Amniotic stem cell (primary cell): ENCODE measurements around the gene HIPK1.

Source experiments
- DNase-seq: peaks from one replicate; lab custom pipeline; 2025; lab: John Stamatoyannopoulos, UW

HIPK1 gene

DNA sequence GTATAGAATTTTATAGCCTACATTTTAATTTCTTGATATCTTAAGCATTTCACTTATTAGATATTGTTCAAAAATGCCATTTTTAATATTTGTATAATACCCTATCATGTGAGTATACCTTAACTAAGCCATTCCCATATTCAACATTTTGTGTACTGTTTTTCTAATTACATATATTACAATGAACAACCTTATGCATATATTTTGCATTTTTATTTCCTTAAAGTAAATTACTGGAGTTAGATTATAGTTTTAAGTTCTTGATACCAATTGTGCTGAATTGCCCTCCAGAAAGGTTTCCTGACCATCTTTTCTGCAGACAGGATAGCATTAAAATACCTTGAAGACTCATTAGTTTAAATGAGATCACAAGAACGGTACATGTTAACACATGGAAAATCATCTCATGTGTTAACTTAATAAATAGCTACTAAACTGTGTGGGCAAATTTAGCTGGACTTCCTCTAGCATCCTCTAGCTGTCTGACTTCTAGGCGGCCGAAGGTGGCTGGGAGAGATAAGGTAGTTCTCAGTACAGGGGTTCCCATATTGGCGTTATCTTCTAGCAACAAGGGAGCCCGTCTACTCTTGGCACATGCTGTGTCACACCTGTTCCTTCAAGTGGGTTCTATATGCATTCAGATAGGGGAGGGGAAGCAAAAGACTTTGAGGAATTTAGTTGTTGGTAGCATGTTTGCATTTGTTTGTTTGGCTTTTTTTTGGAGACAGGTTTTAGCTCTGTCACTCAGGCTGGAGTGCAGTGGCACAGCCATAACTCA, 15.0 kb upstream of the HIPK1 start:
- DNase-seq, result no peak

DNA sequence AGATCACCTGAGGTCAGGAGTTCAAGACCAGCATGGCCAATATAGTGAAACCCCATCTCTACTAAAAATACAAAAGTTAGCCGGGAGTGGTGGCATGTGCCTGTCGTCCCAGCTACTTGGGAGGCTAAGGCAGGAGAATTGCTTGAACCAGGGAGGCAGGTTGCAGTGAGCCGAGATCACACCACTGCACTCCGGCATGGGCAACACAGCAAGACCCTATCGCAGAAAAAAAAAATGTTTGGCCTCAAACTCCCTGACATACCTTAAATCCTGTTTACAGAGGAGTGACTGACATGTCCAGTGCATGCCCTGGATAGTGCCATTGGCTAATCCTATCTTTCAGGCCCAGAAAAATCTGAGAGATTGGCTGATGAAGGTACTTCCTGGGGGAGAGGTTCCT, 12.2 kb upstream of the HIPK1 start:
- no peak for DNase-seq

DNA sequence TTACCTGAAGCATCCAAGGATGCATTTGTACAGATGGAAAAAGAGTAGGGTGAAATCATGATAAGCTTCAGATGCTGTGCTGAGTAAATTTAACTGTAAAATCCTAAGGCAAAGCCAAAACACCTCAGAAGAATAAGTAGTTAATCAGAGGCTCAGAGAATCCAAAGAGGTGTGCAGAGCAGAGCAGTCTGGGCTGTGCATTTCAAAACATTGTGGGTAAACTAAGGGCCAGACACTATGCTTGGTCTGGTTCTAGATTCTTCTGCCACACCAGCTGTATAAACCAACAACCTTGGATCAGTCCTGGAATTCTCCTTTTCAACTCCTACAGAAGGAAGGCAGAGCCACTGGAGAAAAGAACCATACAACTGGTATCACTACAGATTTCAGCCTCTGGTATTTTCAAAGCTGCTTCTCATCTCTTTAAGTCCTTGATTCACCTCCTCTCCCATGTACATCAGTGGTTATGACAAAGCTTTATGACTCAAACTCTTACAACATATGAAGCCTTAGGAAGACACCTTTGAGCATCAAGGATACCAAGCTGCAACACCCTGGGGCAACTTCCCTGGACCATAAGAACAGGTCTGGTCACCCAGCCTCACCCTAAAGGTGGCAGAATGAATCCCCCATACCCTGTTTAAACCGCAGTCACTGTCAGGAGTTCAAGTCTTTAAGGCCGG, 11.6 kb upstream of the HIPK1 start:
- no peak for DNase-seq

DNA sequence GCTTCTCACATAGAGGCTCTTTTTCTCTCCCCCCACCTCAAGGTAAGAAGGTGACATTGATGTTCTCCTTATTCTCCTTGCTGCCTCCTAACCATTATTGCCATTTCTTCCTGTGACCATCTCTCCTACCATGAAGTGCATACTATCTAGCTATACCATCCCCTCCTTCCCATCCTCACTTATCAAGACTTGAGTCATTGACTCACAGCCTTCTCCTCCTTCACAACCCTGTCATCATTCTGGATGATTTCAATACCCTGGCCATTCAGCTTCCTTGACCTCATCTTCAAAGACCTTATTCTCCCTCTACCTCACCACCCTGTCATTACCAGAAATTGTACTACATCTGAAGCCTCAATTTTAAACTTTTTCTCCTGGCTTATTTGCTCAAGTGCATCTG, 10.9 kb upstream of the HIPK1 start:
- no peak for DNase-seq

DNA sequence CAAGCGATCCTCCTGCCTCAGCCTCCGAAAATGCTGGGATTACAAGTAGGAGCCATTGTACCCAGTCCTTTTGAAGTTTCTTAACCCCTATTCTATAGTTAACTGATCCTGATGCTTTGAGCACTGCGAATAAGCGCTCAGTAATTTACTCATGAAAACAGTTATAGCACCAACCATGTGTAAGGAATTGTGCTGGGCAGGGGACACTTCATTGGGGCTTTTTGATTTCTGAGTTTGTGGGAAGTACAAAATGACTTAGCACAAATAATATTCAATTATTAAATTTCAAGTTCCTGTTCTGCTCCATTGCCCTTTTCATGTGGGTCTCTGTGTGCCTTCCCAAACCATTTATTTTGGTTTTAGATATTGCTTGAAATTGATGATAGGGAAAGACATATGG, 6.2 kb upstream of the HIPK1 start:
- no peak for DNase-seq

DNA sequence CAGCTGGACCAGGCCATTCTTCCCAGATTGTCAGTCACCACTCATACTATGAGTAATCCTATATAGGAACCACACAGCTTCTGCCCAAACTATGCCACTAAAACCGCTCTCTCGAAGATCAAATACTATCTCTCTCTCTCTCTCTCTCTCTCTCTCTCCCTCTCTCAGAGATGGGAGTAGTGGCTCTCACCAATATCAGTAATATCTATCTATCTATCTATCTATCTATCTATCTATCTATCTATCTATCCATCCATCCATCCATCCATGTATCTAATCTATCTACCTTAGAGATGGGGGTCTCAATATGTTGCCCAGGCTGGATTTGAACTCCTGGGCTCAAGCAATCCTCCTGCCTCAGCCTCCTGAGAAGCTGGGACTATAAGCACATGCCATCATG, 4.7 kb upstream of the HIPK1 start:
- no peak for DNase-seq

DNA sequence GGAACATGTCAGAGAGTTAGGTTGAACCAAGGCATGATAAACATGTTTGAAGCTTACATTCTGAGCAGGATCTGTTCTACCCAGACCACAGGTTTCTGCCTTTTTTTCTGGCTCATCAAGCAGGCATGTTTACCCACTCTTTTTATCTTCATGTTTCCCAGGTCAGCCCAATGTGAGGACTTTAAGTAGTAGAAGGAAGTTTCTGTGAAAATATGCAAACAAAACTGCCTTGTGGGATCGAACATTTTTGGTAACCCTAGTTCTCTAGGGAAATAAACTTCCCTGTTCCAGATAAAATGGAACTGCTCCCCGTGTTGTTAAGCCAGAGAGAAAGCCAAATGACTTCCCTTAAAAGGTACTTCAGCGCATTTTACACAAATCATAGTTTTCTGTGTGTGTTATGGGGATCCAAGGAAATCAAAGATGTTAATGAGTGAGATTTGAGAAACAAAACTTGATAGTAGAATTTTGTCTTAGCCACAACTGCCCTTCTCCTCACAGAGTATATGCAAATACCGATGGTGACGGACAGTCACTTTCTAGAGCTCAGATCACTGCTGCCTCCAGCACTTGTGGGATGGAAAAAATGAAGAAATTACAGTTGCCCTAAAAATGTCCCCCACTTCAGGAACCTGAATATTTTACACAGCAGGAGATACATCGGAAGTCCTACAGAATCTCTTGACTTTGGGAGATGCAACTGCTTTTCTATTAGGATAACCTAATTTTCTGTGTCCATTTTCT, 765 bp upstream of the HIPK1 start:
- no peak for DNase-seq

DNA sequence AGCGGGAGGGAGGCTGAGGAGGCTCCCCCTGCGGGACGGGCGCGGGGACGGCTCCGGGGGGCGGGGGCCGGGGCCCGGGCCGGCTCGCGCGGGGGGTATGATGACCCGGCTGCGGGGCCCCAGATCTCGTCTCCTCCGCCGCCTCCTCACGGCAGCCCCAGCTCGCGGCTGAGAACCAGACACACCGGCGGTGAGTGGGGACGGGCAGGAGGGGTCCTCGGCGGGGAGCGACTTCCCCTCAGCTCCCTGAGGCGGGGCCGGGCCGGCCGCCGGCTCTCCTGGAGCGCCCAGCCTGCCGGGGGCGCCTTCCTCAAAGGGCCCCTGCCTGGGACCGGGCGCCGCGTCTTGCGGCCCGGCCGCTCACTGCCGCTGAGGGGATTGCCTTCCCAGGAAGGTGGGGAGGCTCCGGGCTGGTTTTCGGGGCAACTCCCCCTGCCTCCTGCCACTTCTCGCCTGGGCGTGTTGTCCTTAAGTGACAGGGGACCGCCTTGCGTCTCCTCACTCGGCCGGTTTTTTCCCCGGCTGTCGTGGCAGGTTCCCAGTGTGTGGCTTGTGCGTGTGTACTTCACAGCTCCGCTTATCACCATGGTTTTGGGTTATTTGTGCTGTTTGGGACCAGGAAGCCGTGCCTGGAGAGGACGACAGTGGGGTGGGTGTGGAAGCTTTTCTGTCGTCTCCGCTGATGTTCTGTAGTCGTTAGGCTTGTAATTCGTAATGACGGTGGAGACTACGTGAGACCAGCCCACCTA, 800 bp downstream of the HIPK1 start:
- no peak for DNase-seq

DNA sequence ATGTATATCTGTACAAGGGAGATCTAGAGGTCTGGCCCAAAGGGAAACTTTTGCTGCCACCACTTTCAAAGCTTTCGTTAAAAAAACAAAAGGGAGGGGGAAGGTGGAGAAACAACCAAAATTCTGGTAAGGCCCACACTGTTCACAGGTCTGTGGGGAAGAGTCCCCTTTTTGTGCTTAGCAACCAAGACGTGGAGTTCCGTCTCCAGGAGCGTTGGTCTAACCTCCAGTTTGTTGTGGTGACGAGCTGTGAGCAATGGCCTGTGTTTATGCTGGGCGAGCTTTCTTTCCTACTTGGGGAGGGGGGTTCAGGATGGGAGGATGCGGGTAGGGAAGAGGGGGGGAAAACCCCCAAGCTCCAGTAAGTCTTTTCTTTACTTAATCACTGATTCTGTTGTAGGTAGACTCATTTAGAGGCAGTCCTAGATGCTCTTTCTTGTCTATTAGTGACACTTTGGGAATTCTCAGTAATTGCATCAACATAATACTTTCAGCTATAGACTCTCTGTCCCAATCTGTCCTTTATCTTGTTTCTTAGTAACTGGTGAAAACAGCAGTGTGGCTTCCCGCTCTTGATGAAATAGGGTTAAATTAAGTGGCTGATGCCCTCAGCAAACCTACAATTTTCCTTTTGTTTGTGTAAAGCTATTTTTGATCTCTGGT, 1.5 kb downstream of the HIPK1 start:
- peak; percentile 31 for DNase-seq

DNA sequence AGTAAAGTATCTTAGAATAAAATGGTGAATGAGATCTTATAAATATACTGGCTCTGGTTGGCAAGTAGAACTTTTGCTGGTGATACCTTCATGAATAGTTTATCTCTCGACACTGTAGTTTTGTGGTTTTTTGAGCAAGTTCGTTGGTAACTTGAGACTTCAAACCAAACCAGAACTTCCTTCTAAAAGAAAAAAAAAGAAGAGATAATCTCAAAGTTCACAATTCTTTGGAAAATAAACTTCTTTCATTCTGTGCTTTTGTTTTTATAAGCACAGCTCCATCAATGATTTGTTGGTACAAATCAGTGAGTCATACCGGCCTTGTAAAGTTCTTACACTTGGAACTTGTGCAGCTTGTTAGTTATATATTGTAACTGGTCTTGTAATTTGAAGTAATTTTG, 2.3 kb downstream of the HIPK1 start:
- DNase-seq, result no peak

DNA sequence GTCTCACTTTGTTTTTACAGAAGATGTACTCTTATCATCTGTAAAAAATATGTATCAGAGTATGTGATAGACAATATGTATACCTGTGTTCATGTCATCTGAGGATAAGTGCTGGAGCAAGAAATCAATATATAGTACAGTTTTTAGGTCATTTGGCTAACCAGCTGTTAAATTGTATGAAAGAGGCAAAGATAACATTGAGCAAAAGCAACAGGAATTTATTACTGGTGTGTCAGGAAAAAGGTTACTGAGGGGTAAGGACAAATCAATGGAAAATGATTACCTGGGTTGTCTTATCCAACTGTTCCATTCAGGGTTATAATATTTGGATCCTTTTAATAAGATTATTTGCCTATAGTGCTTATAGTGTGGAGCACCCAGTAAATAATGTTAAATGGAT, 4.9 kb downstream of the HIPK1 start:
- no peak for DNase-seq

DNA sequence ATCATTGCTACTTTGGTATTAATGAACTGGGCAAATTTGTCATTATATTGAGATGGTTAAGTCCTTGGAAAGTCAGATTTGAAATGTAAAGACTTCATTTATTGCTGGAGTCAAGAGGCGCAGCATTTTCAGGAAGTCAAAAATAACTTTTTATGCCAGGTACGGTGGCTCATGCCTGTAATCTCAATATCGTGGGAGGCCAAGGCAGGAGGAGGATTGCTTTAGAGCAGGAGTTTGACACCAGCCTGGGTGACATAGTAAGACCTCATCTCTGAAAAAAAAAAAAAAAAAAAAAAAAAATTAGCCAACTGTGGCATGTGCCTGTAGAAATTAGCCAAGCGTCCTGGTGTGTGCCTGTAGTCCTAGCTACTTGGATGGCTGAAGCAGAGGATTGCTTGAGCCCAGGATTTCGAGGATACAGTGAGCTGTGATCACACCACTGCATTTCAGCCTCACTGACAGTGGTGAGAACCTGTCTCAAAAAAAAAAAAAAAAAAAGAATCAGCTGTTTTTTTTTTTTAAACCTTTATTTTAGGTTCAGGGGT, 5.5 kb downstream of the HIPK1 start:
- DNase-seq, result no peak

DNA sequence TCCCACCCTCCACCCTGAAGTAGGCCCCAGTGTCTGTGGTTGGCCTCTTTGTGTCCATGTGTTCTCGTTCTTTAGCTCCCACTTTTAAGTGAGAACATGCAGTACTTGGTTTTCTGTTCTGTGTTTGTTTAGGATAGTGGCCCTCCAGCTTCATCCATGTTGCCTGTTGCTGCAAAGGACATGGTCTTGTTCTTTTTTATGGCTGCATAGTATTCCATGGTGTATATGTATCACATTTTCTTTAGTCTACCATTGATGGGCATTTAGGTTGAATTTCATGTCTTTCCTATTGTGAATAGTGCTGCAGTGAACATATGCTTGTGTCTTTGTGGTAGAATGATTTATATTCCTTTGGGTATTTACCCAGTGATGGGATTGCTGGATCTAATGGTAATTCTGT, 6.1 kb downstream of the HIPK1 start:
- DNase-seq, result no peak

DNA sequence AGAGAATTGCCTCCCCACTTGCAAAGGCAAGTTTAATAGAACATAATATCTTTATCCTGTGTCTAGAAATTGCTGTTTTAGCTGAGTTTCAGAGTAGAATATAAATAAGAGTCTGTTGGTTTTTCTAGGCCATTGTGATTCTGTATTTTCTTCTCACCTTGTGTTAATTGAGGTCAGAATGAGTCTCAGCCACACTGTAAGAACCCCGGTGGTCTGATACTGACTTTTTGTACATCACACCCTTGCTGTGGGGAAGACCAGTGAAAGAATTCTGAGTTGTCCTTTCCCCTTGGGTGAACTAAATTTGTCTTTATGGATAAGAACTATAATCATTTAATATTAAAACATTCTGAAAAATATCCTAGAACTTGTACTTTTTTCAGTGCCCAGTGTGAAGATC, 6.8 kb downstream of the HIPK1 start:
- no peak for DNase-seq

DNA sequence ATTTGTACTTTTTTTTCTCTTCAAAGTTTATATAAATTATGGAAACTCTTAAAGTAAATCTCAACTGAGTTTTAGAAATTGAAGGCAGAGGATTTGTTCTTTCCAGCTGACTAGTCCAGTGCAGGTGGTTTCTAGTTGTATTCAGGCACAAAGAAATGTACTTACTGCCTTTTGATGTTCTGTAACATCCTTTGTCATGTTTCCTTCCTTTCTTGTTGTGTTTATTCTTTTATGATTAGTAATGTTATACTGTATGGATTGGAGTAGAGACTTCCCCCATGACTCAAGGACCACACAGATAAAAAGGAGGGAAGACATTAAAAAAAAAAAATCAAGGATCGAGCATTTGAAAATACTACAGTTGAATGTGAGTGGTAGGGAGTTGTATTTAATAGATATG, 8.0 kb downstream of the HIPK1 start:
- no peak for DNase-seq

DNA sequence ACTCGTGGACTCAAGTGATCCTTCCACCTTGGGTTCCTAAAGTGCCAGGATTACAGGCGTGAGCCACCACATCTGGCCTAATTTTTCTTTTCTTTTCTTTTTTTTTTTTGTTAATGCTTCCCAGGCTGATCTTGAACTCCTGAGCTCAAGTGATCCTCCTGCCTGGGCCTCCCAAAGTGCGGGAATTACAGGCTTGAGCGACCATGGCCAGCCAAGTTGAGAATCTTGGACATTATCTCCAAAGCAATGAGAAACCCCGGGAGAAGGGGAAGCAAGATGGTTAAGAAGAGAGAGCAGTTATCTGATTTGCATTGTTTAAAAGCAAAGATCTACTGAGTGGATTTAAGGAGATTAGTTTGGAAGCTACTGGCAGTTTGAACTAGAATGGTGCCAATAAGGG, 9.1 kb downstream of the HIPK1 start:
- no peak for DNase-seq

DNA sequence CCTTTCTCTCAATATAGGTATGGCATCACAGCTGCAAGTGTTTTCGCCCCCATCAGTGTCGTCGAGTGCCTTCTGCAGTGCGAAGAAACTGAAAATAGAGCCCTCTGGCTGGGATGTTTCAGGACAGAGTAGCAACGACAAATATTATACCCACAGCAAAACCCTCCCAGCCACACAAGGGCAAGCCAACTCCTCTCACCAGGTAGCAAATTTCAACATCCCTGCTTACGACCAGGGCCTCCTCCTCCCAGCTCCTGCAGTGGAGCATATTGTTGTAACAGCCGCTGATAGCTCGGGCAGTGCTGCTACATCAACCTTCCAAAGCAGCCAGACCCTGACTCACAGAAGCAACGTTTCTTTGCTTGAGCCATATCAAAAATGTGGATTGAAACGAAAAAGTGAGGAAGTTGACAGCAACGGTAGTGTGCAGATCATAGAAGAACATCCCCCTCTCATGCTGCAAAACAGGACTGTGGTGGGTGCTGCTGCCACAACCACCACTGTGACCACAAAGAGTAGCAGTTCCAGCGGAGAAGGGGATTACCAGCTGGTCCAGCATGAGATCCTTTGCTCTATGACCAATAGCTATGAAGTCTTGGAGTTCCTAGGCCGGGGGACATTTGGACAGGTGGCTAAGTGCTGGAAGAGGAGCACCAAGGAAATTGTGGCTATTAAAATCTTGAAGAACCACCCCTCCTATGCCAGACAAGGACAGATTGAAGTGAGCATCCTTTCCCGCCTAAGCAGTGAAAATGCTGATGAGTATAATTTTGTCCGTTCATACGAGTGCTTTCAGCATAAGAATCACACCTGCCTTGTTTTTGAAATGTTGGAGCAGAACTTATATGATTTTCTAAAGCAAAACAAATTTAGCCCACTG, 11.5 kb downstream of the HIPK1 start:
- no peak for DNase-seq

DNA sequence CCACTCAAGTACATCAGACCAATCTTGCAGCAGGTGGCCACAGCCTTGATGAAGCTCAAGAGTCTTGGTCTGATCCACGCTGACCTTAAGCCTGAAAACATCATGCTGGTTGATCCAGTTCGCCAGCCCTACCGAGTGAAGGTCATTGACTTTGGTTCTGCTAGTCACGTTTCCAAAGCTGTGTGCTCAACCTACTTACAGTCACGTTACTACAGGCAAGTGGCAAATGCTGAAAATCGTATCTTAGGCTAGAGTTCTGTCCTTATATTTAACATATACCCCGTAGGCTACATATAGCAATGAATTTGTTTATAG, 12.1 kb downstream of the HIPK1 start:
- no peak for DNase-seq

DNA sequence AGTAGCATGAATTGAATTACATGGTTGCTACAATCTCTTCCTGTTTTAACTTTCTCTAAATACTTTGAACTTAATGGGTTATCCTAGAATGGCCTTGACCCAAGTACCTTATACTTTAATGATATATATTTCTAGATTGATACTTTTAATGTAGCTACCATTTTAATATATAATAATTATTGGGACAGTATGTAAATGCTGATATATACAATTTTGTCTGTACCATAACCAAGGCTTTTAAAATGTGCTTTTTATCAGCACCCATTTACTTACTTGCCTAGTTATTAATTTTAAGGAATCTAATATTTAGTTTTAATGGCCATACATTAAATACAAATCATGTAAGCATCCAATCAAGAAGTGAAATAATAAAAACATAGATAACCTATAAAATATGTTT, 13.4 kb downstream of the HIPK1 start:
- no peak for DNase-seq

DNA sequence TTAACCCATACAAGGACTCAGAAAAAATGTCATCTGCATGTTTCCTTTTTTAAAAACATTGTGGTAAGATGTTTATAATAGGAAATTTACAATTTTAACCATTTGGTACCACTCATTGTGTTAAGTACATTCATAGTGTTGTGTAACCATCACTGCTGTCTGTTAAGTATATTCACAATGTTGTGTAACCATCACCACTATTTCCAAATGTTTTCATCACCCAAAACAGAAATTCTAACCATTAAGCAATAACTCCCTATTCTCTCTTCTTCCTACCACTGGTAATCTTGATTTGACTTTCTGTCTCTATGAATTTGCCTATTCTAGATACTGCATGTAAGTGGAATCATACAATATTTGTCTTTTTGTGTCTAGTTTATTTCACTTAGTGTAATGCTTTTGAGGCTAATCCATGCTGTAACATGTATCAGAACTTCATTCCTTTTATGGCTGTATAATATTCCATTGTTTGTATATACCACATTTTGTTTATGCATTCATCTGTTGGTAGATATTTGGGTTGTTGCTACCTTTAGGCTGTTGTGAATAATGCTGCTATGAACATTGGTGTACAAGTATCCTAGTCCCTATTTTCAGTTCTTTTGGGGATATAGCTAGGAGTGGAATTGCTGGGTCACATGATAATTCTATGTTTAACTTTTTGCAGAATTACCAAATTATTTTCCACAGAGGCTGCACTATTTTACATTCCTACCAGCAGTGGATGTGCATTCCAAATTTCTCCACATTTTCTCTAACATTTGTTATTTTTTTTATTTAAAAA, 14.1 kb downstream of the HIPK1 start:
- no peak for DNase-seq
